ENCODE data around the gene KRTAP12-1. TPM values are rescaled to one million over a fixed set of nuclear protein-coding genes. Genes with fewer than 3 reads are reported as not detected.
"Not testable (repeated sequence)": the region's sequence is repeated elsewhere in the genome, so short reads cannot be mapped to it uniquely, and the experiment has no call there.

The KRTAP12-1 gene
- total RNA-seq, 2 donors from 2014 or later: not detected

DNA sequence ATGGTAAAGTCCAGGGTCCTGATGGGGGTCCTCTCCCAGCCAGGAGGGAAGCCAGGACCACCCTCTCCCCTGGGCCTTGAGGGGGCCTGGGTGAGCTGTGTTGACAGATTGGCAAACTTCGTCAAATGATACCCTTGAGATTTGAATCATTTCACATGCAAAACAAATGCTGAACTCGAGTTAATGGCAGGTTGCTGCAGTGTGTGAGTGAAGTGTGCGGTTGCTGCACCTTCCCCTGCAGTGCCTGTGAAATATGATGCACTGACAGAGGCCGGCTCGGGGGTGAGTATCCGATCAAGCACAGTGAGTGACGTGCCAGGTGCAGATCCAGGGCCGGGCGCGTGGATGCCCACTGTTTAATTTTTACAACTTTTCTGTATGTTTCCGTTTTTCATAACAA lies 5.7 kb upstream of the KRTAP12-1 start:
- Histone ChIP-seq H3K9me3 (no peaks in the 10 kb centered on the region), H3K4me1 (no peaks in the 10 kb centered on the region), H3K36me3 (replicated peaks in 1 of 2; ENCODE audit: insufficient read depth in 1 of 2, low read depth in 2 of 2) (no peaks in the 10 kb centered on the region), H3K27ac (no peak overlapping the region), H3K4me3 (no peak overlapping the region), H3K27me3 (no peaks in the 10 kb centered on the region)
- ATAC-seq (no peak), DNase-seq (no peak)
- TF ChIP-seq, protein P1, sequence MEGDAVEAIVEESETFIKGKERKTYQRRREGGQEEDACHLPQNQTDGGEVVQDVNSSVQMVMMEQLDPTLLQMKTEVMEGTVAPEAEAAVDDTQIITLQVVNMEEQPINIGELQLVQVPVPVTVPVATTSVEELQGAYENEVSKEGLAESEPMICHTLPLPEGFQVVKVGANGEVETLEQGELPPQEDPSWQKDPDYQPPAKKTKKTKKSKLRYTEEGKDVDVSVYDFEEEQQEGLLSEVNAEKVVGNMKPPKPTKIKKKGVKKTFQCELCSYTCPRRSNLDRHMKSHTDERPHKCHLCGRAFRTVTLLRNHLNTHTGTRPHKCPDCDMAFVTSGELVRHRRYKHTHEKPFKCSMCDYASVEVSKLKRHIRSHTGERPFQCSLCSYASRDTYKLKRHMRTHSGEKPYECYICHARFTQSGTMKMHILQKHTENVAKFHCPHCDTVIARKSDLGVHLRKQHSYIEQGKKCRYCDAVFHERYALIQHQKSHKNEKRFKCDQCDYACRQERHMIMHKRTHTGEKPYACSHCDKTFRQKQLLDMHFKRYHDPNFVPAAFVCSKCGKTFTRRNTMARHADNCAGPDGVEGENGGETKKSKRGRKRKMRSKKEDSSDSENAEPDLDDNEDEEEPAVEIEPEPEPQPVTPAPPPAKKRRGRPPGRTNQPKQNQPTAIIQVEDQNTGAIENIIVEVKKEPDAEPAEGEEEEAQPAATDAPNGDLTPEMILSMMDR (IDR thresholded peaks at IDR 0.05): no peak
- TF ChIP-seq POLR2A (IDR thresholded peaks at IDR 0.05): no peak
- intact Hi-C loops (cut with DNase I): no loop called here
- 30 to 40% methylated on average over 11 of the region's 11 CpGs for WGBS, 2 donors

DNA sequence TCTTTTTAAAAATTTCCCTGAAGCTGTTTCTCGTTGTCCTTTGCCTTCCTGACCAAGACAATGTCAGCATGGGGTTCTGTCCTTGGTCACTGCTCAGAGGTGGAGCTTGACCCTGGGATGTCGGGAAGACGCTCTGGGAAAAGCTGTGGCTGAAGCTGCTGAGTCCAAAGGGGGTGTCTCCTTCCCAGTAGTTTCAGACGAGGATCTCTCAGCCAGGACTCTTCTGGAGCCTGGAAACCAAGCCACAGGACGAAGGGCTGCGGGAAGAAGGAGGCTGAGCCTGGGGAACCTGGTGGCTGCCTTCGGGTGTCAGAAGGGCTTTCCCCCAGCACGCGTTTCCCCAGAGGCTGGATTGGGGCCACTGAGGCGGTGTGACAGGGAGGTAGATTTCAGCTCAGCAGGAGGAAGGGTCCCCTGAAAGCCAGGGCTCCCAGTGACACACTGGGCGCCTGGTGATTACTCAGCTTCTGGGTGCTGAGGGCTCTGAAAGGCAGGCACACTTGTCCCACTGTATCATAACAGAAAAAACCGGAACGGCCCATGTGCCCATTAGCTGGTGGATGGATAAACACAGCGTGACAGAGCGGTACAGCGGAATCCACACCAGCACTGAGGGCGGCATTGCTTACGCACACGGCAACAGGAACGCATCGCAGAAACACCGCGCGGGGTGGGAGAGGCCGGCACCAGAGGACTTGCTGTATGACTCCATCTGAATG lies 5.0 kb upstream of the KRTAP12-1 start:
- no peak for DNase-seq
- TF ChIP-seq, protein P1 (IDR thresholded peaks at IDR 0.05): no peak
- no peak for TF ChIP-seq POLR2A (IDR thresholded peaks at IDR 0.05)
- no peak for ATAC-seq
- no peak overlapping the region for H3K27ac ChIP-seq
- H3K4me1 ChIP-seq: no peaks in the 10 kb centered on the region
- H3K36me3 ChIP-seq (replicated peaks in 1 of 2; ENCODE audit: insufficient read depth in 1 of 2, low read depth in 2 of 2): no peaks in the 10 kb centered on the region
- no peaks in the 10 kb centered on the region for H3K9me3 ChIP-seq
- intact Hi-C loops (cut with DNase I): no loop called here
- H3K4me3 ChIP-seq: no peak overlapping the region
- WGBS, 2 donors: 39 to 48% methylated on average over 23 to 25 of the region's 25 CpGs
- H3K27me3 ChIP-seq: no peaks in the 10 kb centered on the region

DNA sequence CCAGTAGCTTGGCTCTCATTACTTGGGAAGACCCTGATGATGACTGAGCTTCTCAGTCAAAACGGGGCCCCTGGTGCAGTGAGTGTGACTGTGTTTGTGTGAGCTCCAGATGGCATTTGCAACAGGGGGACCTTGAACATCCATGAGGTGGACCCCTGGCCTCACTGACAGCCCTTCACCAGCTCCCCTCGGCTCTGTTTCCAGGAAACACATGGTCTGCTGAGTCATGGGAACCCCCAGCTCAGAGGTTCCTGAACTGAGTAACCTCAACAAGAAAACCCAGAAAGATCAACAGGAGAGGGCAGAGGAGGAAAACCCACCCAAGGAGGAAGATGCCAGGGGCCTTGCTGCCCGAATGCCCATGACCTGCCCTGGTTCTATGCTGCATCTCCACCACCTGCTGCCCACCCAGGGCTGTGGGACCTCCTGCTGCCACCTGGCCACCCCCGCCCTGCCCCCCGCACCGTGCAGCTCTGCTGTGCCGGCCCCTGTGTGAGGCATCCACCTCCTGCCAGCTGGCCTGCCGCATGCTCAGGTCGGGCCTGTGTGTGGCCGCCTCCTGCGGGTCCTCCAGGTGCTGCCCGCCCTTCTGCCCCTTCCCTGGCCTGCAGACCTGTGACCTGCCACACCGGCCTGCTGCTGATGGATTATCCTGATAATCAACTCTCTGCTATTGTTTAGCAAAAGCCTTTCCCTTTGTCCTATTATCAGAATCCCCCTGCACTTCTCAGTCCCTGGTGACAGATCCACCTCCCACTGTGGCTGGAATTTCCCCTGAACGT lies 4.2 kb upstream of the KRTAP12-1 start:
- ATAC-seq: no peak

DNA sequence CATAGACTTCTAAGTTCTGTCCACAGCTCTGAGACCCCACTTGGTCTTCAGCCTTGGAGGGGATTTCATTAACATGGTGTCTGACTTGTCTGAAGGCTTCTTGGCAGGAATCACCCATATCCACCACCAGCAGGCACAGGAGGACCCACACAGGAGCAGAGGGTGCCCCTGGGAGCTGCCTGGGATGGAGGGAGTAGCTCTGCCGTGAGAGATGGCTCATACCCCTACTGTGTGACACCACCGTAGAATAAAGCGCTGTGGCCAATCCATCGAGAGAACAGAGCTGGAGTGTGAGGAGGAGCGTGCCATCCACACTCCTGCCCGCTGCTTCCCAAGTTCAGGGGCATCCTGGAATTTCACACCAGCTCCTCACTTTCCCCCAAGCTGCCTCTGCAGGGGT lies 3.1 kb upstream of the KRTAP12-1 start:
- 47 to 62% methylated on average over 4 to 6 of the region's 6 CpGs for WGBS, 2 donors
- H3K9me3 ChIP-seq; ATAC-seq; DNase-seq; intact Hi-C loops (cut with DNase I); H3K36me3 ChIP-seq (replicated peaks in 1 of 2; ENCODE audit: insufficient read depth in 1 of 2, low read depth in 2 of 2); H3K4me1 ChIP-seq; H3K4me3 ChIP-seq; H3K27me3 ChIP-seq; H3K27ac ChIP-seq: not testable (repeated sequence)

More for the DNA sequence above, 4.2 kb upstream of the KRTAP12-1 start:
- no peak for DNase-seq
- H3K4me1 ChIP-seq: no peaks in the 10 kb centered on the region
- no peaks in the 10 kb centered on the region for H3K27me3 ChIP-seq
- H3K36me3 ChIP-seq (replicated peaks in 1 of 2; ENCODE audit: insufficient read depth in 1 of 2, low read depth in 2 of 2): no peaks in the 10 kb centered on the region
- intact Hi-C loops (cut with DNase I): no loop called here
- TF ChIP-seq POLR2A (IDR thresholded peaks at IDR 0.05): no peak
- TF ChIP-seq, protein P1 (IDR thresholded peaks at IDR 0.05): no peak
- H3K9me3 ChIP-seq: no peaks in the 10 kb centered on the region
- H3K4me3 ChIP-seq: no peak overlapping the region
- 18 to 29% methylated on average over 2 to 11 of the region's 14 CpGs for WGBS, 2 donors
- H3K27ac ChIP-seq: no peak overlapping the region

DNA sequence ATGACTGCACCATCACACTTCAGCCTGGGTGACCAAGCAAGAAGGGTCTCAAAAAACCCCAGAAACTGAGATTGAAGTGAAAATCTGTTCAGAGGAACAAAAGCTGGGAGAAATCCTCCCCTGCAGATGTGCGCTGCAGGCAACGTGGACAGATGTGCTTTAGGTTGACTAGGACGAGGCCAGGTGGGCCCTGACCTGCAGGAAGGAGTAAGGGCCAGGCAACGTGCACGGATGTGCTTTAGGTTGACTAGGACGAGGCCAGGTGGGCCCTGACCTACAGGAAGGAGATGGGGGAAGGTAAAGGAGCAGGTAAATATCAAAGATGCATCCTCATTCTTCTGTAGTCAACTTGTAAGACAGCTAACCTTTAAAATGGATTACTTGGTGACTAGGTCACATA lies 2.5 kb upstream of the KRTAP12-1 start:
- Histone ChIP-seq H3K4me1 (no peaks in the 10 kb centered on the region), H3K9me3 (no peaks in the 10 kb centered on the region), H3K27me3 (no peaks in the 10 kb centered on the region), H3K27ac (no peak overlapping the region), H3K4me3 (no peak overlapping the region), H3K36me3 (replicated peaks in 1 of 2; ENCODE audit: insufficient read depth in 1 of 2, low read depth in 2 of 2) (no peaks in the 10 kb centered on the region)
- WGBS, 2 donors: 39 to 50% methylated on average over 6 of the region's 6 CpGs
- ATAC-seq (no peak), DNase-seq (no peak)
- TF ChIP-seq POLR2A (IDR thresholded peaks at IDR 0.05): no peak
- TF ChIP-seq, protein P1 (IDR thresholded peaks at IDR 0.05): no peak
- intact Hi-C loops (cut with DNase I): no loop called here

Data from body of pancreas (tissue), 4 donors.